DOHH2 (cell line): ENCODE measurements around the gene AKAP8.

ENCODE experiments used
- CTCF ChIP-seq: fragments of 200-600 bp; sonication (generic); IDR thresholded peaks from one replicate; pipeline ENCODE4 v1.5.1; 2014; ENCODE audit warnings: antibody characterized with exemption, mild to moderate bottlenecking, low read depth, low read length; ENCODE audit not compliant: poor library complexity, severe bottlenecking
- EZH2phosphoT487 ChIP-seq: fragments of 200-600 bp; sonication (generic); IDR thresholded peaks from 2 replicates; pipeline ENCODE4 v1.6.1; 2017; ENCODE audit warnings: borderline replicate concordance, mild to moderate bottlenecking, antibody characterized with exemption, low read length, moderate library complexity, mixed read lengths

DNA sequence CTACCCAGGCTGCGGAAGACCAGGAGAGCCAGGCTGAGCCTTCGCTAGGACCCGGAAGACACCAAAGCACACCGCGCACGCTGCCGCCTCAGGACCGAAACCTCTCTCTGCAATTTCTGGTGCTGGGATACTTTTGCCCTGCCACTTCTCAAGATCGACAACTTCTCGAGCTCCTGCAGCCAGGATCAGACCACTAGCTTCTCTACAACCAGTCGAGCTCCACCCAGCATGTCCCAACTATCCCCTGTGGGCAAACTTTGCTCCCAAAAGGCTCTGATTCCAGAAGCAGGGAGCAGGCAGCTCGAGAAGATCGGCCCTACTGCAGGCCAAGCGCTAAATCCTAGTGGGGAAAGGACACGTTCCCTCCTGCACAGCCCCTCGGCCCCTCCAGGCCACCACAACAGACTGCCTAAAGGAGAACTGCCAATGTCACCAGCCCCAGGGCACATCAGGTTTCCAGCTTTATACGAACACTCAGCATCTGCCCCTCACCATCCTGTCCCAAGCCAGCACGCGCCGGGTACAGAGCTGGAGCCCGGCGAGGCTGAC, 979 bp downstream of the AKAP8 start:
- TF ChIP-seq CTCF (no peak), EZH2phosphoT487 (no peak)
